GM23248 (cell line): ENCODE measurements around the gene CMTM1. TPM values are rescaled to one million over a fixed set of nuclear protein-coding genes. Genes with fewer than 3 reads are reported as not detected.
"Not testable (repeated sequence)": the region's sequence is repeated elsewhere in the genome, so short reads cannot be mapped to it uniquely, and the experiment has no call there.

Experiments used
- DNase-seq: peaks from one replicate; pipeline ENCODE4 v3.0.0-alpha.2; 2015
- H2AFZ ChIP-seq: fragments of 200-600 bp; sonication (generic); 2 replicates; pipeline ENCODE4 v1.6.1; 2016; ENCODE audit warnings: antibody characterized with exemption
- H3F3A ChIP-seq: fragments of 200-600 bp; sonication (generic); 2 replicates; pipeline ENCODE4 v1.6.1; 2016; ENCODE audit warnings: mild to moderate bottlenecking, antibody characterized with exemption, mixed run types; ENCODE audit not compliant: insufficient read depth
- H3K27ac ChIP-seq: fragments of 200-600 bp; sonication (generic); 2 replicates; pipeline ENCODE4 v1.5.1; 2016; ENCODE audit warnings: mild to moderate bottlenecking
- H3K27me3 ChIP-seq: fragments of 200-600 bp; sonication (generic); replicated peaks from 2 replicates; pipeline ENCODE4 v1.6.1; 2016; ENCODE audit warnings: mild to moderate bottlenecking; ENCODE audit not compliant: insufficient read depth
- H3K36me3 ChIP-seq: fragments of 200-600 bp; sonication (generic); 2 replicates; pipeline ENCODE4 v1.6.1; 2016; ENCODE audit warnings: low read depth, mild to moderate bottlenecking
- H3K4me1 ChIP-seq: fragments of 200-600 bp; sonication (generic); 2 replicates; pipeline ENCODE4 v1.6.1; 2016; ENCODE audit warnings: mild to moderate bottlenecking; ENCODE audit not compliant: insufficient read depth
- H3K4me2 ChIP-seq: fragments of 200-600 bp; sonication (generic); one replicate; pipeline ENCODE4 v1.6.1; 2016; ENCODE audit warnings: mild to moderate bottlenecking; ENCODE audit not compliant: unreplicated experiment
- H3K4me3 ChIP-seq: fragments of 200-600 bp; sonication (generic); 2 replicates; pipeline ENCODE4 v1.5.1; 2016; ENCODE audit warnings: mild to moderate bottlenecking
- H3K79me2 ChIP-seq: fragments of 200-600 bp; sonication (generic); 2 replicates; pipeline ENCODE4 v1.6.1; 2016; ENCODE audit warnings: mild to moderate bottlenecking; ENCODE audit not compliant: insufficient read depth
- H3K9ac ChIP-seq: fragments of 200-600 bp; sonication (generic); 2 replicates; pipeline ENCODE4 v1.6.1; 2016; ENCODE audit warnings: mild to moderate bottlenecking
- H3K9me2 ChIP-seq: fragments of 200-600 bp; sonication (generic); 2 replicates; pipeline ENCODE4 v1.6.1; 2016; ENCODE audit warnings: mixed run types, mild to moderate bottlenecking, moderate library complexity; ENCODE audit not compliant: insufficient read depth
- H3K9me3 ChIP-seq: fragments of 200-600 bp; sonication (generic); one replicate; pipeline ENCODE4 v1.6.1; 2017; ENCODE audit warnings: low read depth
- H4K20me1 ChIP-seq: fragments of 200-600 bp; sonication (generic); 2 replicates; pipeline ENCODE4 v1.6.0; 2016; ENCODE audit not compliant: insufficient read depth
- EZH2 ChIP-seq: fragments of 200-600 bp; sonication (generic); IDR thresholded peaks from 2 replicates; pipeline ENCODE4 v1.6.1; 2018; ENCODE audit warnings: antibody characterized with exemption, mild to moderate bottlenecking; ENCODE audit not compliant: insufficient read depth, poor library complexity, severe bottlenecking
- EZH2phosphoT487 ChIP-seq: fragments of 200-600 bp; sonication (generic); IDR thresholded peaks from 2 replicates; pipeline ENCODE4 v1.6.1; 2018; ENCODE audit warnings: antibody characterized with exemption, moderate library complexity, mild to moderate bottlenecking, low read depth; ENCODE audit not compliant: insufficient read depth
- WGBS, 2 experiments: methylation state at CpG; one replicate each; pipeline ENCODE4 v1.1.6; 2015 to 2017; ENCODE audit warnings: low lambda C conversion rate in 2 of 2, low coverage in 1 of 2; ENCODE audit errors: missing lambda C conversion rate in 2 of 2; 5-methylcytosine and 5-hydroxymethylcytosine counted together
- in situ Hi-C: fragments of 300-500 bp; cut with MboI; formaldehyde crosslinking; loops from 2 replicates; pipeline ENCODE4 v1.15.0; 2020
- polyA plus RNA-seq: library from polyadenylated mRNA; unstranded; fragments of >200 nt; fragmentation: Nextera tagmentation; extraction: Ambion mirVana; gene quantifications from 2 replicates; pipeline ENCODE4 v1.2.1, GENCODE V29; 2016
- total RNA-seq: library from RNA; depleted of rRNA; stranded (reverse); fragments of >200 nt; shearing (Covaris generic); gene quantifications from 2 replicates; pipeline ENCODE4 v1.2.3, GENCODE V29; 2014

CMTM1 gene
- total and polyA plus RNA-seq, 2 experiments from 2014 or later, result 3.1 to 6.8 TPM

GRCh38 chr16:66563574-66564334 is 2.5 kb upstream of the CMTM1 start:
- Histone ChIP-seq H3K36me3 (no peaks in the 10 kb centered on the region), H3K27me3 (no peaks in the 10 kb centered on the region), H4K20me1 (no peaks in the 10 kb centered on the region), H3K79me2 (peaks cover 22% of the 10 kb centered on the region), H3K27ac (no peak overlapping the region), H3K4me2 (no peak overlapping the region), H3F3A (peaks cover 15% of the 10 kb centered on the region), H3K9me3 (no peaks in the 10 kb centered on the region), H2AFZ (no peak overlapping the region), H3K9ac (no peak overlapping the region), H3K9me2 (no peaks in the 10 kb centered on the region), H3K4me1 (peaks cover 8% of the 10 kb centered on the region), H3K4me3 (no peak overlapping the region)
- in situ Hi-C loops, result no loop called here
- 88 to 97% methylated on average over 2 of the region's 2 CpGs for WGBS, 2 experiments
- TF ChIP-seq EZH2 (no peak), EZH2phosphoT487 (no peak)
- DNase-seq, result no peak

- 93 to 97% methylated on average over 2 to 3 of the region's 3 CpGs for WGBS, 2 experiments
- in situ Hi-C loops, H3K4me3 ChIP-seq, H3K9me2 ChIP-seq, H3K4me2 ChIP-seq, H2AFZ ChIP-seq, H3K36me3 ChIP-seq, H3K9ac ChIP-seq, H4K20me1 ChIP-seq, H3K27ac ChIP-seq, H3K9me3 ChIP-seq, DNase-seq, H3K27me3 ChIP-seq, H3K79me2 ChIP-seq: not testable (repeated sequence)
- H3F3A ChIP-seq, result peaks cover 25% of the 10 kb centered on the region
- peaks cover 24% of the 10 kb centered on the region for H3K4me1 ChIP-seq
These were observed 1.0 kb downstream of the CMTM1 start for GRCh38 chr16:66567270-66567669.

- peak overlapping the region; percentile 27 for H3K27ac ChIP-seq
These were observed 2.1 kb downstream of the CMTM1 start for GRCh38 chr16:66568355-66568754.

GRCh38 chr16:66569131-66569530 is 2.9 kb downstream of the CMTM1 start:
- H3K9me2 ChIP-seq, result no peaks in the 10 kb centered on the region
- peak overlapping the region; percentile 9 for H3K4me2 ChIP-seq
- peaks cover 25% of the 10 kb centered on the region for H3F3A ChIP-seq
- no peak overlapping the region for H2AFZ ChIP-seq
- no peaks in the 10 kb centered on the region for H3K79me2 ChIP-seq
- TF ChIP-seq EZH2 (no peak), EZH2phosphoT487 (no peak)
- no peaks in the 10 kb centered on the region for H3K36me3 ChIP-seq
- 97 to 100% methylated on average over 1 of the region's 1 CpG for WGBS, 2 experiments
- peaks cover 24% of the 10 kb centered on the region for H3K4me1 ChIP-seq
- in situ Hi-C loops, result no loop called here
- H4K20me1 ChIP-seq, result no peaks in the 10 kb centered on the region
- no peak overlapping the region for H3K9ac ChIP-seq
- no peaks in the 10 kb centered on the region for H3K9me3 ChIP-seq
- H3K27me3 ChIP-seq, result no peaks in the 10 kb centered on the region
- peak overlapping the region; percentile 6; the same call in 1 of the 2 replicates for H3K4me3 ChIP-seq
- DNase-seq, result peak; percentile 80
- peak overlapping the region; percentile 27 for H3K27ac ChIP-seq

More at GRCh38 chr16:66568355-66568754, 2.1 kb downstream of the CMTM1 start:
- Histone ChIP-seq H4K20me1 (no peaks in the 10 kb centered on the region), H3K9me2 (no peaks in the 10 kb centered on the region), H3K27me3 (no peaks in the 10 kb centered on the region), H3K79me2 (0 out of 2 replicates have a peak, but pooled peaks cover under 1% of the 10 kb centered on the region), H2AFZ (no peak overlapping the region), H3K9me3 (no peaks in the 10 kb centered on the region), H3F3A (peaks cover 25% of the 10 kb centered on the region), H3K4me1 (peaks cover 24% of the 10 kb centered on the region), H3K4me3 (no peak overlapping the region), H3K36me3 (no peaks in the 10 kb centered on the region), H3K9ac (no peak overlapping the region), H3K4me2 (peak overlapping the region; percentile 9)
- peak; percentile 30 for DNase-seq
- WGBS, 2 experiments, result 95 to 98% methylated on average over 2 of the region's 2 CpGs
- in situ Hi-C loops, result no loop called here
- no peak for TF ChIP-seq EZH2phosphoT487
- no peak for TF ChIP-seq EZH2
